SH-SY5Y (cell line): ENCODE data around the gene TAF1B.

Source experiments
- GATA2 ChIP-seq: IDR thresholded peaks from 2 replicates; pipeline ENCODE4 v1.6.1; 2011; ENCODE audit warnings: mild to moderate bottlenecking, low read depth, low read length
- GATA3 ChIP-seq: IDR thresholded peaks from 2 replicates; pipeline ENCODE4 v1.6.1; 2011; ENCODE audit warnings: low read depth, mild to moderate bottlenecking, low read length, moderate library complexity

DNA sequence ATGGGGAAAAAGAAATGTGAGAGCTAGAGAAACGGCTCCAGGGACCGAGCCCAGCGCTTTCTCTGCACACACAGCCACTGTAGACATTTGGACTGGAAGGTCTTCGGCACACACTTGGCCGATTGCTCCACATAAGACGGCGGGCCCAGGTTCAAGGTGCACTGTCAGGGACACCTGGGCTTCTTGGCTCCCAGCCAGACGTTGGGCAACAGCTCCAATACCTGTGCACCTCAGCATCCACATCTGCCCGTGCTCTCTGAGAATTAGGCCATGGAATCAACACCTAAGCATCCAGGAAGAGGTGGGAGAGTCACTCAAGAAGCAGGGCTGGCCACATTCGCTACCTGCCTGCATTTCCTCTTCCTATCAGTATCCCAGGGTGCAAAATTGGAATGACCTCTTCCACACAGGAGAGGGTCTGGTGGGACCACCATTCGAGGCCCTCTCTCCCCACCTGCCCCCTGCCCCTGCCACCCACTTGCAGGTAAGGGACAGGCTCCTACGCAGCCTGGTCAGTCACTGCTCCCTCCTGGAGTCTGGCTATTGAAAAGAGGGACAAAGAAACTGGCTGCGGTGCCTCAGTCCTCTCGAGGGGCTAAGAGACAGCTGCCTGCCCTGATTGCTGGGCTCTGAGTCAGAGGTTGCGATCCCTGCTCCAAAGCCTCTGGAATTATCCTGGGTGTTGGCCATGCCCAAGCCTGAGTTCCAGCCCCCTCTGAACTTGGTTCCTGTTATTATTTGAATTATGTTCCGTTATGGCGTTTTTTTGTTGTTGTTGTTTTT is 40.1 kb upstream of the TAF1B start:
- TF ChIP-seq GATA2 (no peak), GATA3 (no peak)
